ENCODE results near the gene ASGR1. TPM values are rescaled to one million over a fixed set of nuclear protein-coding genes. Genes with fewer than 3 reads are reported as not detected.

Gene ASGR1
- total and polyA plus RNA-seq, 2 of the 4 experiments (the other 2 are of a cell fraction), result 1.3 to 3.8 TPM

- Histone ChIP-seq H3K4me2 (ENCODE audit: low read depth, low read length) (no peak overlapping the region), H3K4me1 (ENCODE audit: control insufficient read depth, insufficient read depth, low read length) (peaks cover 11% of the 10 kb centered on the region), H2BK120ac (ENCODE audit: low read depth, low read length) (no peak overlapping the region), H3K9me1 (ENCODE audit: insufficient read depth, low read length) (peaks cover 13% of the 10 kb centered on the region; the same call in 1 of the 2 replicates), H3K27ac (ENCODE audit: insufficient read depth, low read length) (no peak overlapping the region), H3K79me1 (ENCODE audit: low read depth in 1 of 2, low read length in 2 of 2) (peaks cover 8 to 75% of the 10 kb centered on the region in 2 experiments), H3K18ac (ENCODE audit: low read depth, low read length) (no peak overlapping the region), H2BK15ac (ENCODE audit: low read depth, low read length) (no peak overlapping the region), H3K9me3 (ENCODE audit: control insufficient read depth, insufficient read depth, low read length) (no peaks in the 10 kb centered on the region), H2AK5ac (ENCODE audit: low read depth, low read length) (no peak overlapping the region), H4K8ac (ENCODE audit: low read depth in 2 of 2, low read length in 2 of 2) (no peak overlapping the region), H3K9ac (ENCODE audit: low read depth, low read length) (no peak overlapping the region), H2AFZ (replicated peaks; ENCODE audit: low read length, poor library complexity) (no peak overlapping the region), H3K27me3 (ENCODE audit: control insufficient read depth, insufficient read depth, low read length) (no peaks in the 10 kb centered on the region), H3K56ac (ENCODE audit: extremely low read depth, insufficient read depth, low read length) (no peak overlapping the region), H4K5ac (ENCODE audit: low read depth, low read length) (no peak overlapping the region), H4K91ac (ENCODE audit: insufficient read depth, low read depth, low read length) (no peak overlapping the region), H3K4me3 (ENCODE audit: insufficient read depth, low read depth, low read length) (no peak overlapping the region), H2BK20ac (ENCODE audit: low read depth, low read length) (no peak overlapping the region), H3K23ac (ENCODE audit: low read depth, low read length) (0 out of 2 replicates have a peak overlapping the region, but pooled peaks have one; percentile 6), H2BK5ac (ENCODE audit: low read depth, low read length, poor library complexity, severe bottlenecking) (no peak overlapping the region), H3K4ac (ENCODE audit: low read depth, low read length) (no peak overlapping the region), H3K14ac (replicated peaks; ENCODE audit: low read depth, low read length) (no peak overlapping the region), H3K36me3 (ENCODE audit: control insufficient read depth, insufficient read depth, low read length) (peaks cover 70% of the 10 kb centered on the region), H2AK9ac (replicated peaks; ENCODE audit: low read depth, low read length, poor library complexity) (peak overlapping the region; percentile 9), H4K20me1 (ENCODE audit: insufficient read depth, low read length) (peaks cover 32% of the 10 kb centered on the region)
- dilution Hi-C loops (cut with HindIII; ENCODE audit: low sequenced_read_pairs, unreplicated experiment), result no loop called here
- DNase-seq, result no peak
- no TSS peak for BruUV-seq (replicated peaks)
- intact Hi-C loops (cut with micrococcal nuclease), result no loop called here
- 80% methylated on average over 1 of the region's 4 CpGs; no CpG with 5 or more reads in 1 of the 2 experiments for WGBS, 2 experiments (ENCODE audit: extremely low coverage in 2 of 2, insufficient read length in 1 of 2)
- ChIA-PET CTCF (interaction anchor here (0.5 kb wide), 1 partner anchor 167 kb away, joined by 4 read pairs; no protein-coding TSS in a partner anchor), POLR2A (ENCODE audit: unreplicated experiment) (no interaction called here)
- TF ChIP-seq, protein P1, sequence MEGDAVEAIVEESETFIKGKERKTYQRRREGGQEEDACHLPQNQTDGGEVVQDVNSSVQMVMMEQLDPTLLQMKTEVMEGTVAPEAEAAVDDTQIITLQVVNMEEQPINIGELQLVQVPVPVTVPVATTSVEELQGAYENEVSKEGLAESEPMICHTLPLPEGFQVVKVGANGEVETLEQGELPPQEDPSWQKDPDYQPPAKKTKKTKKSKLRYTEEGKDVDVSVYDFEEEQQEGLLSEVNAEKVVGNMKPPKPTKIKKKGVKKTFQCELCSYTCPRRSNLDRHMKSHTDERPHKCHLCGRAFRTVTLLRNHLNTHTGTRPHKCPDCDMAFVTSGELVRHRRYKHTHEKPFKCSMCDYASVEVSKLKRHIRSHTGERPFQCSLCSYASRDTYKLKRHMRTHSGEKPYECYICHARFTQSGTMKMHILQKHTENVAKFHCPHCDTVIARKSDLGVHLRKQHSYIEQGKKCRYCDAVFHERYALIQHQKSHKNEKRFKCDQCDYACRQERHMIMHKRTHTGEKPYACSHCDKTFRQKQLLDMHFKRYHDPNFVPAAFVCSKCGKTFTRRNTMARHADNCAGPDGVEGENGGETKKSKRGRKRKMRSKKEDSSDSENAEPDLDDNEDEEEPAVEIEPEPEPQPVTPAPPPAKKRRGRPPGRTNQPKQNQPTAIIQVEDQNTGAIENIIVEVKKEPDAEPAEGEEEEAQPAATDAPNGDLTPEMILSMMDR (conservative IDR thresholded peaks at IDR 0.05; ENCODE audit: low read depth, low read length), result no peak
- TF ChIP-seq MAZ (IDR thresholded peaks at IDR 0.05; ENCODE audit: borderline replicate concordance, low read depth, low read length) (no peak), CHD1 (IDR thresholded peaks at IDR 0.05; ENCODE audit: low read depth, low read length) (no peak), MXI1 (IDR thresholded peaks at IDR 0.05; ENCODE audit: borderline replicate concordance, low read depth, low read length) (no peak), CEBPB (IDR thresholded peaks at IDR 0.05; ENCODE audit: low read depth, low read length) (no peak), SMC3 (IDR thresholded peaks at IDR 0.05; ENCODE audit: low read depth, low read length) (no peak)
- TF ChIP-seq, protein P2, sequence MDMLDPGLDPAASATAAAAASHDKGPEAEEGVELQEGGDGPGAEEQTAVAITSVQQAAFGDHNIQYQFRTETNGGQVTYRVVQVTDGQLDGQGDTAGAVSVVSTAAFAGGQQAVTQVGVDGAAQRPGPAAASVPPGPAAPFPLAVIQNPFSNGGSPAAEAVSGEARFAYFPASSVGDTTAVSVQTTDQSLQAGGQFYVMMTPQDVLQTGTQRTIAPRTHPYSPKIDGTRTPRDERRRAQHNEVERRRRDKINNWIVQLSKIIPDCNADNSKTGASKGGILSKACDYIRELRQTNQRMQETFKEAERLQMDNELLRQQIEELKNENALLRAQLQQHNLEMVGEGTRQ (IDR thresholded peaks at IDR 0.05; ENCODE audit: low read depth, low read length), result no peak
- ATAC-seq (ENCODE audit: low read depth), result no peak
- in situ Hi-C loops (cut with MboI; ENCODE audit: low sequenced_read_pairs), result no loop called here
Observed at GRCh38 chr17:7223375-7223774, 44.2 kb upstream of the ASGR1 start.
